Tibial nerve (tissue), 4 donors: ENCODE measurements around the gene TMUB2. TPM values are rescaled to one million over a fixed set of nuclear protein-coding genes. Genes with fewer than 3 reads are reported as not detected.

Experiments
- DNase-seq, 2 donors: peaks; one replicate each; pipeline ENCODE4 v3.0.0-alpha.2; 2019; ENCODE audit warnings: low spot score in 2 of 2
- H3K27ac ChIP-seq, 4 donors: fragments of 200-600 bp; sonication (generic) in 3 of 4; one replicate each; pipeline ENCODE4 v1.5.1; 2017 to 2019; ENCODE audit warnings: mild to moderate bottlenecking in 1 of 4
- H3K27me3 ChIP-seq, 2 donors: fragments of 200-600 bp; sonication (generic) in 1 of 2; one replicate each; pipeline versions ENCODE4 v1.5.1 to v1.6.0; 2017 to 2019
- H3K36me3 ChIP-seq, 3 donors: fragments of 200-600 bp; sonication (generic); one replicate each; pipeline ENCODE4 v1.5.1; 2018 to 2019
- H3K4me1 ChIP-seq, 4 donors: fragments of 200-600 bp; sonication (generic) in 3 of 4; one replicate each; pipeline ENCODE4 v1.5.1; 2017 to 2019
- H3K4me3 ChIP-seq, 4 donors: fragments of 200-600 bp; sonication (generic) in 3 of 4; one replicate each; pipeline ENCODE4 v1.5.1; 2017 to 2019; ENCODE audit warnings: mild to moderate bottlenecking in 1 of 4, moderate library complexity in 1 of 4
- H3K9me3 ChIP-seq, 4 donors: fragments of 200-600 bp; sonication (generic) in 3 of 4; one replicate each; pipeline ENCODE4 v1.5.1; 2017 to 2019
- EP300 ChIP-seq, 2 donors: sonication (generic); formaldehyde crosslinking; IDR thresholded peaks; one replicate each; pipeline ENCODE4 v1.6.1; 2017; ENCODE audit warnings: antibody characterized with exemption in 2 of 2, mild to moderate bottlenecking in 1 of 2
- POLR2A ChIP-seq, 2 donors: fragments of 450-650 bp; IDR thresholded peaks; one replicate each; pipeline ENCODE4 v1.6.1; 2017; ENCODE audit warnings: antibody characterized with exemption in 2 of 2, mild to moderate bottlenecking in 2 of 2, moderate library complexity in 2 of 2
- WGBS, 2 donors: methylation state at CpG; one replicate each; pipeline ENCODE4 v1.1.5; 2018; 5-methylcytosine and 5-hydroxymethylcytosine counted together
- total RNA-seq, 4 donors: library from RNA; depleted of rRNA; stranded (reverse); fragments of >200 nt; gene quantifications; one replicate each; pipeline ENCODE4 v1.1.0, GENCODE V29; 2016
- TF ChIP-seq, protein P1 (sequence below), 5 experiments: fragments of 200-600 bp in 3 of 5; fragments of 450-650 bp in 2 of 5; sonication (generic) in 3 of 5; IDR thresholded peaks; one replicate each; pipeline ENCODE4 v1.5.1; 2016 to 2019; ENCODE audit warnings: antibody characterized with exemption in 5 of 5, mild to moderate bottlenecking in 3 of 5, moderate library complexity in 2 of 5

Gene TMUB2
- total RNA-seq, 4 donors from 2014 or later = 28.6 to 41.2 (median 35.6) TPM

DNA sequence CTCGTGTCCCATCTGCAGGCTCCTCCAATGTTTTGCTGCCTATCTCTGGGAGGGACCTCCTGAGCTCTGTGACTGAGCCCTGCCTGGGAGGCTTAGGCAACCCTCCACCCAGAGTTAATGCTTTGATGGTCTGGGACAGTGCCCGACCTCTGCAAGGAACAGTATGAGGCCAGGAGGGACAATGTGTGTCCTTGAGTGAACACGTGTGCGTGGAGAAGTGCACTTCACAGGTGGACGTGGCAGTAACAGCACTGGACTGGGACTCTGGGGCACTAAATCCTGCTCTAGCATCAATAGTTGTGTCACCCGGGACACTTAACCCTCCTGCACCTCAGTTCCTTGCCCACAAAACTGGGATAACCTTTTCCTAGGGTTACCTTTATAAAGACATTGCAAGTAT is 28.1 kb downstream of the TMUB2 start:
- no peak overlapping the region for H3K27ac ChIP-seq
- H3K27me3 ChIP-seq = no peaks in the 10 kb centered on the region
- DNase-seq = no peak
- no peaks in the 10 kb centered on the region for H3K9me3 ChIP-seq
- H3K4me1 ChIP-seq = peaks cover 4 to 69% (median 29%) of the 10 kb centered on the region in 4 donors
- H3K4me3 ChIP-seq = no peak overlapping the region
- peaks cover 0 to 64% (median 20%) of the 10 kb centered on the region in 3 donors for H3K36me3 ChIP-seq
- 84 to 92% methylated on average over 6 of the region's 6 CpGs for WGBS, 2 donors
- TF ChIP-seq, protein P1, sequence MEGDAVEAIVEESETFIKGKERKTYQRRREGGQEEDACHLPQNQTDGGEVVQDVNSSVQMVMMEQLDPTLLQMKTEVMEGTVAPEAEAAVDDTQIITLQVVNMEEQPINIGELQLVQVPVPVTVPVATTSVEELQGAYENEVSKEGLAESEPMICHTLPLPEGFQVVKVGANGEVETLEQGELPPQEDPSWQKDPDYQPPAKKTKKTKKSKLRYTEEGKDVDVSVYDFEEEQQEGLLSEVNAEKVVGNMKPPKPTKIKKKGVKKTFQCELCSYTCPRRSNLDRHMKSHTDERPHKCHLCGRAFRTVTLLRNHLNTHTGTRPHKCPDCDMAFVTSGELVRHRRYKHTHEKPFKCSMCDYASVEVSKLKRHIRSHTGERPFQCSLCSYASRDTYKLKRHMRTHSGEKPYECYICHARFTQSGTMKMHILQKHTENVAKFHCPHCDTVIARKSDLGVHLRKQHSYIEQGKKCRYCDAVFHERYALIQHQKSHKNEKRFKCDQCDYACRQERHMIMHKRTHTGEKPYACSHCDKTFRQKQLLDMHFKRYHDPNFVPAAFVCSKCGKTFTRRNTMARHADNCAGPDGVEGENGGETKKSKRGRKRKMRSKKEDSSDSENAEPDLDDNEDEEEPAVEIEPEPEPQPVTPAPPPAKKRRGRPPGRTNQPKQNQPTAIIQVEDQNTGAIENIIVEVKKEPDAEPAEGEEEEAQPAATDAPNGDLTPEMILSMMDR (IDR thresholded peaks at IDR 0.05) = no peak
- TF ChIP-seq EP300 (IDR thresholded peaks at IDR 0.05) (no peak), POLR2A (IDR thresholded peaks at IDR 0.05) (no peak)

DNA sequence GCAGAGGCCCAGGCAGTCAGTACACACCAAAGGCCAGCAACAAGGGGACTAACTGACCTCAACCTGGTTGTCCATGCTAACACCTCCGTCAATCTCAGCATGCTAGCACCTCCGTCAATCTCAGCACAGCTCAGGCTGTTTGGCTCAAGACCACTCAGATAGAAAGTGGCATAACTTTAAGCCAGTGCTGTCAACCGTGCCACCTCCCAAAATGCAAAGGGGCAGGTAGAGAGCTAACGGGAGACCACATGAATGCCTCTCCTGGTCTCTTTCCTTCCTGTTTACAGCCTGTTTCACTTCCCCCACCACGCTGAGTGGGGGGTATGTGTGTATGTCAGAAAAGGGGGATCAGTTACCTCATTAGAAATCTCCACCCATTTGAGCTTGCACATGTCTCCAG is 29.4 kb downstream of the TMUB2 start:
- WGBS, 2 donors = 70 to 74% methylated on average over 5 of the region's 5 CpGs
- TF ChIP-seq, protein P1 (IDR thresholded peaks at IDR 0.05) = no peak
- TF ChIP-seq EP300 (IDR thresholded peaks at IDR 0.05) (no peak), POLR2A (IDR thresholded peaks at IDR 0.05) (no peak)

DNA sequence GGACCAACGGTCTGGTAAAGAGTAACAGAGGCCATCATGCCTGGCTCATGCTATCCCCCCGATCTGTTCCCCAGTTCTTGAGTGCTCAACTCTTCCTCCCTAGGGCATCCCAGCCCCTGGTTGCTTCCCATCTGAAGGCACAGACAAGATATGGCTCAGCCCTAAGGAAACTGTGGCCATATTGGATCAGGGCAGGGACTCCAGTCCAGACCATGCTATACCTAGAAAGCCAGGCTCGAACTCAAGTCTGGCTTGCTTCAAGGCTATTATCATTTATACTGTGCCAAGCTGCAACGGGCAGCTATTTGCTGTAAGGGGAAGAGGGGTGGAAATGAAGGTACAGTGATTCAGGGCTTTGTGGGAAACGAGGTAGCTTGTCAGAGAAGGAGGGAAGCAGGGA is 29.9 kb downstream of the TMUB2 start:
- Histone ChIP-seq H3K27me3 (no peaks in the 10 kb centered on the region), H3K4me1 (peaks cover 4 to 51% (median 21%) of the 10 kb centered on the region in 4 donors), H3K4me3 (no peak overlapping the region), H3K36me3 (peaks cover 0 to 49% (median 16%) of the 10 kb centered on the region in 3 donors), H3K27ac (peak overlapping the region in 3 of 4 donors; percentile 5 to 99 (median 96)), H3K9me3 (no peaks in the 10 kb centered on the region)
- WGBS, 2 donors = 62 to 70% methylated on average over 5 of the region's 5 CpGs
- TF ChIP-seq, protein P1 (IDR thresholded peaks at IDR 0.05) = no peak
- TF ChIP-seq POLR2A (IDR thresholded peaks at IDR 0.05) = no peak
- no peak for TF ChIP-seq EP300 (IDR thresholded peaks at IDR 0.05)
- DNase-seq = no peak

More for the DNA sequence above, 29.4 kb downstream of the TMUB2 start:
- no peaks in the 10 kb centered on the region for H3K9me3 ChIP-seq
- H3K27me3 ChIP-seq = no peaks in the 10 kb centered on the region
- no peak for DNase-seq
- peaks cover 4 to 57% (median 20%) of the 10 kb centered on the region in 4 donors for H3K4me1 ChIP-seq
- peak overlapping the region in 2 of 4 donors; percentile 96 to 99 for H3K27ac ChIP-seq
- H3K36me3 ChIP-seq = peaks cover 0 to 54% (median 20%) of the 10 kb centered on the region in 3 donors
- H3K4me3 ChIP-seq = no peak overlapping the region

DNA sequence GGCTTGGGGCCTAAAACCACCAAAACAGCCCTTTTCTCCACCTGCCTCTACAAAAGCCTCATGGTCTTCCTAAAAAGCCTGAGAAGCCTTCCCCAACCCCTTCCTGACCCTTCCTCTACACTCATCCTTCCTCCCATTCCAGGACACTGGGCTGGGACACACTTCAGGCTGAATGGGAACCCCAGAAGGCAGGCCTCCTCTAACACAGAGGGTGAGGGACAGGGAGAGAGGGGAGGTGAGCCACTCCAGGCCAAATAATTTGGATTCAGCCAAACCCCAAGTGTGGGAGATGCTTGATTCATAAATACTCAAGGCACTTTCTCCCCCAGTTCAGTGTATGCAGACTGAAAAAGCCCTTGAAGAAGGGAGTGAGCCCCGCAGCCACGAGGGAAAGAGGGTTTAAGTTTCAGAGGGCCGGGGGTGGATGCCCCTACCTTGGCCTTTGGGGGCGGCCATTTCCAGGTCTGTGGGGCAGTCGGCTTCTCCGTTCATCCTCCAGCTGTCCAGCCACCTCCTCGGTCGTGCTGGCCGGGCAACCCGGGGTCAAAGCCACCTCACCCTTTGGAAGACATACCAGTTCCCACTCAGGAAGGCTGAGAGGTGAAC is 31.1 kb downstream of the TMUB2 start:
- Histone ChIP-seq H3K4me1 (peaks cover 4 to 50% (median 27%) of the 10 kb centered on the region in 4 donors), H3K9me3 (no peaks in the 10 kb centered on the region), H3K27me3 (no peaks in the 10 kb centered on the region), H3K27ac (peak overlapping the region; percentile 95 to 99 (median 98)), H3K36me3 (peaks cover 0 to 38% (median 16%) of the 10 kb centered on the region in 3 donors), H3K4me3 (peak overlapping the region; percentile 32 to 85 (median 76))
- TF ChIP-seq EP300 (IDR thresholded peaks at IDR 0.05) (no peak), POLR2A (IDR thresholded peaks at IDR 0.05) (no peak)
- TF ChIP-seq, protein P1 (IDR thresholded peaks at IDR 0.05) = no peak
- WGBS, 2 donors = 3% methylated on average over 8 to 10 of the region's 10 CpGs
- no peak for DNase-seq

DNA sequence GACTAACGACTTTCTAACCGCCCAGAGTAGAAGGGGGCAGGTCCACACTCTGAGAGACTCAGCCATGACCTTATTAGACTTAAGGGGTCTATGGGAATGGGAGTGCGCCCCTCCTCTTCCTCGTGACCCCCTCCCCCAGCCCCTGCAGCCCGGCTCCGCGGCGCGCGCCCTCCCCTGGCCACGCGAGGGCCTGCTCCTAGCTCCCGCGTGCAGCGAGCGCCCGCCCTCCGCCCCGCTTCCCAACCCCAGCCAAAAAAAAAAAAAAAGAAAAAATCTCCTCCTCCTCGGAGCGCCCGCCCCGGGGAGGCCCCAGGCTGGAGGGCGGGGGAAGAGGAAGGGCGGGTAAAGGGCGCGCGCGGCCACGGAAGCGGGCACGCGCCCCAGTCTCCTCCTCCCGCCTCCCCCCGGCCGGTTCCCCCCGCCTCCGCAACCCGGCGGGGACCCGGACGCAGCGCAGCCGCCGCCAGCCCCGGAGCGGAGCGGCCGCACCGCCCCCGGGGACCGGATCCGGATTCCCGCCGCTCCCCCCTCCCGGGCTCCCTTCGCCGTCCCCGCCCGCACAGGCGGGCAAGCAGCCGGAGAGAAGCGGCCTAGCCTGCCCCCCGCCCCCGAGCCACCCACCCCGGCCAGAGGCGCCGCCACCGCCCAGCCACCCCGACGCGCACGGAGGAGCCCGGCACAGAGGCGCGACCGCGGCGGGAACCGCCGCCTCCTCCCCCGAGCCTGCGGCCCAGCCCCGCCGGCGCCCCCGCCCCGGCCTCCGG is 31.8 kb downstream of the TMUB2 start:
- no peaks in the 10 kb centered on the region for H3K9me3 ChIP-seq
- H3K4me3 ChIP-seq = peak overlapping the region; percentile 32 to 85 (median 76)
- H3K36me3 ChIP-seq = peaks cover 0 to 32% (median 16%) of the 10 kb centered on the region in 3 donors
- H3K27ac ChIP-seq = peak overlapping the region; percentile 95 to 99 (median 98)
- DNase-seq = peak; percentile 72 to 74
- TF ChIP-seq POLR2A (IDR thresholded peaks at IDR 0.05) (peak in 1 of 2 donors; percentile 58), EP300 (IDR thresholded peaks at IDR 0.05) (peak; percentile 21 to 47)
- TF ChIP-seq, protein P1 (IDR thresholded peaks at IDR 0.05) = peak; percentile 52 to 84 (median 66)
- 1% methylated on average over 25 to 56 of the region's 89 CpGs for WGBS, 2 donors
- no peaks in the 10 kb centered on the region for H3K27me3 ChIP-seq
- peaks cover 4 to 50% (median 32%) of the 10 kb centered on the region in 4 donors for H3K4me1 ChIP-seq
